Lung (tissue), 12 donors: Measurements from ENCODE around the gene CTU2. TPM values are rescaled to one million over a fixed set of nuclear protein-coding genes. Genes with fewer than 3 reads are reported as not detected.

Experiments
- ATAC-seq: fragments of 200-7000 bp; cut with Tn5 transposase; one replicate; pipeline ENCODE4 v1.9.1; 2020; ENCODE audit warnings: moderate number of reproducible peaks; ENCODE audit not compliant: insufficient read depth, low FRiP score
- DNase-seq, 3 donors: peaks; one replicate each; pipeline ENCODE4 v3.0.0-alpha.2; 2013 to 2017
- H3K27ac ChIP-seq, 2 donors: one replicate each; pipeline ENCODE4 v1.5.1; 2013; ENCODE audit warnings: mild to moderate bottlenecking in 2 of 2, moderate library complexity in 2 of 2, control low read depth in 1 of 2, inconsistent platforms in 1 of 2, low read depth in 1 of 2, low read length in 1 of 2
- H3K27me3 ChIP-seq, 3 donors: one replicate each; pipeline ENCODE4 v1.5.1; 2013; ENCODE audit warnings: low read length in 2 of 3; ENCODE audit not compliant: control insufficient read depth in 3 of 3, insufficient read depth in 3 of 3
- H3K36me3 ChIP-seq, 4 donors: one replicate each; pipeline ENCODE4 v1.5.1; 2013; ENCODE audit warnings: low read length in 4 of 4, mild to moderate bottlenecking in 1 of 4, moderate library complexity in 1 of 4; ENCODE audit not compliant: control insufficient read depth in 4 of 4, insufficient read depth in 4 of 4
- H3K4me1 ChIP-seq, 5 donors: one replicate each; pipeline ENCODE4 v1.5.1; 2013; ENCODE audit warnings: low read length in 5 of 5, mild to moderate bottlenecking in 2 of 5, moderate library complexity in 1 of 5; ENCODE audit not compliant: control insufficient read depth in 5 of 5, insufficient read depth in 5 of 5
- H3K4me3 ChIP-seq: one replicate; pipeline ENCODE4 v1.5.1; 2013; ENCODE audit warnings: mild to moderate bottlenecking, control low read depth, moderate library complexity
- H3K9ac ChIP-seq, 2 donors: one replicate each; pipeline ENCODE4 v1.5.1; 2013; ENCODE audit warnings: low read length in 2 of 2, control low read depth in 1 of 2; ENCODE audit not compliant: insufficient read depth in 1 of 2
- H3K9me3 ChIP-seq, 4 donors: one replicate each; pipeline ENCODE4 v1.5.1; 2013; ENCODE audit warnings: low read length in 3 of 4, mild to moderate bottlenecking in 1 of 4, moderate library complexity in 1 of 4; ENCODE audit not compliant: control insufficient read depth in 4 of 4, insufficient read depth in 3 of 4
- CTCF ChIP-seq: IDR thresholded peaks from 2 replicates; pipeline ENCODE4 v1.5.1; 2012; ENCODE audit warnings: mild to moderate bottlenecking; ENCODE audit errors: control extremely low read depth, extremely low read depth
- WGBS, 2 donors: extraction: QIAGEN DNeasy Blood & Tissue Kit; methylation state at CpG; one replicate each; pipeline ENCODE4 v1.1.7; 2013; 5-methylcytosine and 5-hydroxymethylcytosine counted together
- polyA plus RNA-seq, 2 donors: library from polyadenylated mRNA; stranded (reverse); fragments of 200-250 nt; gene quantifications; one replicate each; pipeline ENCODE4 v1.2.1, GENCODE V29; 2013
- total RNA-seq, 2 donors: library from RNA; depleted of rRNA in 1 of 2; stranded (reverse); fragments of >200 nt in 1 of 2; gene quantifications; one replicate each; pipeline ENCODE4 v1.2.1, GENCODE V29; 2014 to 2021
- donor health status: control.
- donor health status: control.
- donor health status: Bipolar disorder and iron deficiency.
- donor health status: healthy.
- donor health status: DM: yes; HTN: yes; CAD: no.

The CTU2 gene
- total and polyA plus RNA-seq, 4 donors = 5.7 to 23.4 (median 18.3) TPM

- Histone ChIP-seq H3K9me3 (no peaks in the 10 kb centered on the region), H3K27me3 (no peaks in the 10 kb centered on the region), H3K36me3 (peaks cover 0 to 23% (median 0%) of the 10 kb centered on the region in 4 donors), H3K4me3 (no peak overlapping the region), H3K9ac (no peak overlapping the region), H3K4me1 (peaks cover 0 to 1% (median 0%) of the 10 kb centered on the region in 5 donors), H3K27ac (no peak overlapping the region)
- 91 to 93% methylated on average over 16 of the region's 16 CpGs for WGBS, 2 donors
- ATAC-seq (no peak), DNase-seq (no peak)
- TF ChIP-seq CTCF = no peak
These were observed 46.2 kb downstream of the CTU2 start for GRCh38 chr16:88752386-88753002.

- no peak overlapping the region for H3K27ac ChIP-seq
- no peak overlapping the region for H3K9ac ChIP-seq
- TF ChIP-seq CTCF = no peak
- H3K9me3 ChIP-seq = no peaks in the 10 kb centered on the region
- DNase-seq (no peak), ATAC-seq (no peak)
- WGBS, 2 donors = 88 to 92% methylated on average over 11 to 13 of the region's 13 CpGs
- peaks cover 0 to 4% (median 0%) of the 10 kb centered on the region in 5 donors for H3K4me1 ChIP-seq
- no peak overlapping the region for H3K4me3 ChIP-seq
- H3K27me3 ChIP-seq = no peaks in the 10 kb centered on the region
- H3K36me3 ChIP-seq = peaks cover 0 to 18% (median 0%) of the 10 kb centered on the region in 4 donors
These were observed 46.9 kb downstream of the CTU2 start for GRCh38 chr16:88753191-88753590.

GRCh38 chr16:88753602-88754001 is 47.3 kb downstream of the CTU2 start:
- Histone ChIP-seq H3K9me3 (no peaks in the 10 kb centered on the region), H3K27me3 (no peaks in the 10 kb centered on the region), H3K27ac (no peak overlapping the region), H3K4me3 (no peak overlapping the region), H3K36me3 (peaks cover 0 to 17% (median under 1%) of the 10 kb centered on the region in 4 donors), H3K4me1 (peaks cover 0 to 5% (median 0%) of the 10 kb centered on the region in 5 donors), H3K9ac (no peak overlapping the region)
- TF ChIP-seq CTCF = no peak
- WGBS, 2 donors = 85 to 93% methylated on average over 11 of the region's 11 CpGs
- no peak for ATAC-seq
- DNase-seq = no peak
